ENCODE results near the gene KLHL9. TPM values are rescaled to one million over a fixed set of nuclear protein-coding genes. Genes with fewer than 3 reads are reported as not detected.

The KLHL9 gene
- total RNA-seq, 2 experiments from 2014 or later = 18.5 to 19.3 TPM

DNA sequence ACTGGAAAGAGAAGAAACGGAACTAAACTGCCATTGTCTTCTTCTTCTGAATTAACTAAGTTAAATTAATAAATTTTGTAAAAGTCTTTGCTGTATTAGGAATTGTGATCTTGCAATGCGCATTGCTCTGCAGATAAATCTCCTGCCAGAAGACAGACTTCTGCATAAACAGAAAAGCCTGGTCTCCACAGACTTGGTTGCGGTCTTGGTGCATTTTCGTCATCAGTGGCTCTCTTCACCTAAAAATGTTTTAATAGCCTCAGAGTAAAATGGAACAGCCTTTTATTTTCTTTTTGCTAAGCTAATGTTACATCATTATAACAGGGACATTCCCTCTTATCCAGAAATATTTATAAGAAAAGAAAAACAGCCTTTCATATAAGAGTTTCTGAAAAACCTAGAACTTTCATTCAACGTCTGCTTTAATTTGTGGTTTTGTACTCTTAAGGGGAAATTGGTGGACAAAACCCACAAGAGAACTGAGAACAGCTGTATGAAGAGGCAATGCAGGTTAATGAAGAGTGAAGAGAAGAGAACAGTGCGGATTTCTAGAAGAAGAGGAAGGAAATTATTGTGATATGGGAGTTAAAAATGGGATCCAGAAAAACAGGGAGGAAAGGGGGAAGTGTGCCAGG is 40.2 kb downstream of the KLHL9 start:
- Histone ChIP-seq H2AFZ (ENCODE audit: low read length) (no peak overlapping the region), H3K9me3 (ENCODE audit: low read length) (no peaks in the 10 kb centered on the region), H3K36me3 (ENCODE audit: insufficient read depth, low read length) (no peaks in the 10 kb centered on the region), H3K4me3 (ENCODE audit: low read depth, low read length, poor library complexity, severe bottlenecking) (no peak overlapping the region), H3K79me2 (ENCODE audit: insufficient read depth, low read depth, low read length) (no peaks in the 10 kb centered on the region), H4K20me1 (ENCODE audit: insufficient read depth, low read length) (no peaks in the 10 kb centered on the region), H3K4me2 (ENCODE audit: low read length) (no peak overlapping the region), H3K4me1 (ENCODE audit: insufficient read depth, low read length, poor library complexity, severe bottlenecking) (no peaks in the 10 kb centered on the region), H3K9me2 (ENCODE audit: insufficient read depth, low read length) (no peaks in the 10 kb centered on the region), H3K27ac (ENCODE audit: low read depth, low read length, poor library complexity, severe bottlenecking) (no peak overlapping the region)
- ChIA-PET POLR2A (no interaction called here), CTCF (ENCODE audit: unreplicated experiment) (no interaction called here)
- no TSS peak for BruUV-seq (replicated peaks)
- TF ChIP-seq, protein P1, sequence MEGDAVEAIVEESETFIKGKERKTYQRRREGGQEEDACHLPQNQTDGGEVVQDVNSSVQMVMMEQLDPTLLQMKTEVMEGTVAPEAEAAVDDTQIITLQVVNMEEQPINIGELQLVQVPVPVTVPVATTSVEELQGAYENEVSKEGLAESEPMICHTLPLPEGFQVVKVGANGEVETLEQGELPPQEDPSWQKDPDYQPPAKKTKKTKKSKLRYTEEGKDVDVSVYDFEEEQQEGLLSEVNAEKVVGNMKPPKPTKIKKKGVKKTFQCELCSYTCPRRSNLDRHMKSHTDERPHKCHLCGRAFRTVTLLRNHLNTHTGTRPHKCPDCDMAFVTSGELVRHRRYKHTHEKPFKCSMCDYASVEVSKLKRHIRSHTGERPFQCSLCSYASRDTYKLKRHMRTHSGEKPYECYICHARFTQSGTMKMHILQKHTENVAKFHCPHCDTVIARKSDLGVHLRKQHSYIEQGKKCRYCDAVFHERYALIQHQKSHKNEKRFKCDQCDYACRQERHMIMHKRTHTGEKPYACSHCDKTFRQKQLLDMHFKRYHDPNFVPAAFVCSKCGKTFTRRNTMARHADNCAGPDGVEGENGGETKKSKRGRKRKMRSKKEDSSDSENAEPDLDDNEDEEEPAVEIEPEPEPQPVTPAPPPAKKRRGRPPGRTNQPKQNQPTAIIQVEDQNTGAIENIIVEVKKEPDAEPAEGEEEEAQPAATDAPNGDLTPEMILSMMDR (conservative IDR thresholded peaks at IDR 0.05; ENCODE audit: low read length) = no peak
- TF ChIP-seq EZH2phosphoT487 (IDR thresholded peaks at IDR 0.05; ENCODE audit: borderline replicate concordance, low read depth, low read length) = no peak
- intact Hi-C loops (cut with micrococcal nuclease; ENCODE audit: unreplicated experiment) = no loop called here
- no peak for DNase-seq (ENCODE audit: low spot score)

DNA sequence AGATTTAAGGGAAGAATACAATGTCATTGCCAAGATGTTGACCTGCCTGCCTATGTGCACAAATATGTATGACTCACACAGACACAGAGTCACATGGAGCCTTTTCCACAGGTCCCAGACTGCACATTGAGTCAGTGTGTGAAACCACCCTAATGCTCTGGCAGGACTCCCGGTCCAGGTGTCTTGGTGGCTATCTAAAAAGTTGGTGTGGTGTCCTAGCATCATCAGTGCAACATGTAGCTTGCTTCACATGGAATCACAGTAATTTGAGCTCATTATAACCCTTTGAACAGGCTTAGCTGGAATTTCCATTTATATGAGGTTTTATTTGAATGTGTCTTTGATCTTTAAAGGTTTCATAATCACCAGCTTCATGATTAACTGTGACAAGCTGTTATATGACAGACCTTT is 40.8 kb downstream of the KLHL9 start:
- Histone ChIP-seq H3K9me2 (ENCODE audit: insufficient read depth, low read length) (no peaks in the 10 kb centered on the region), H3K9me3 (ENCODE audit: low read length) (no peaks in the 10 kb centered on the region), H3K79me2 (ENCODE audit: insufficient read depth, low read depth, low read length) (no peaks in the 10 kb centered on the region), H3K36me3 (ENCODE audit: insufficient read depth, low read length) (no peaks in the 10 kb centered on the region), H4K20me1 (ENCODE audit: insufficient read depth, low read length) (no peaks in the 10 kb centered on the region), H2AFZ (ENCODE audit: low read length) (no peak overlapping the region), H3K4me2 (ENCODE audit: low read length) (no peak overlapping the region), H3K27ac (ENCODE audit: low read depth, low read length, poor library complexity, severe bottlenecking) (no peak overlapping the region), H3K4me3 (ENCODE audit: low read depth, low read length, poor library complexity, severe bottlenecking) (no peak overlapping the region), H3K4me1 (ENCODE audit: insufficient read depth, low read length, poor library complexity, severe bottlenecking) (no peaks in the 10 kb centered on the region)
- intact Hi-C loops (cut with micrococcal nuclease; ENCODE audit: unreplicated experiment) = no loop called here
- TF ChIP-seq, protein P1 (conservative IDR thresholded peaks at IDR 0.05; ENCODE audit: low read length) = no peak
- TF ChIP-seq EZH2phosphoT487 (IDR thresholded peaks at IDR 0.05; ENCODE audit: borderline replicate concordance, low read depth, low read length) = no peak
- BruUV-seq (replicated peaks) = no TSS peak
- POLR2A ChIA-PET = interaction anchor here (1.0 kb wide), 1 partner anchor 24 kb away, joined by 3 read pairs; no protein-coding TSS in a partner anchor
- DNase-seq (ENCODE audit: low spot score) = no peak
- CTCF ChIA-PET (ENCODE audit: unreplicated experiment) = no interaction called here

DNA sequence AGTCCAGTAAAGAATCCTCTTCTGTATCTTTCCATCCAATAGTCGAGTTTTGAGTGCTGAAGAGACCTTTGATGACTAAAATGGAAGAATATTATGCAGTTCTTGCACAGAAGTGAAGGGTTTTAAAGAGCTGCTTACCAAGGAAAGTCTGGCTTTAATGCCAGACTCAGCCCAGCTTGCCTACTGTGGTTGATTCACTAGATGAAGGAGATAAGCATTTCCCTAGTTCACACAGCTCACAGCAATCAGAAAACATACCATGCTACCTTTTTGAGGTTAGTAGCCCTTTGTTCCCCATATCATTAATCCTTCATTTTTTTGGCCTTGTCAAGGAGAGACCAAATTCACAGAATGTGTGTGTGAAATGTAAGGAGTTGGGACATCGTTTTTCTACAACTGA is 45.4 kb downstream of the KLHL9 start:
- BruUV-seq (replicated peaks) = no TSS peak
- H3K36me3 ChIP-seq (ENCODE audit: insufficient read depth, low read length) = no peaks in the 10 kb centered on the region
- intact Hi-C loops (cut with micrococcal nuclease; ENCODE audit: unreplicated experiment) = no loop called here
- no peak for DNase-seq (ENCODE audit: low spot score)
- H3K4me3 ChIP-seq (ENCODE audit: low read depth, low read length, poor library complexity, severe bottlenecking) = no peak overlapping the region
- H3K4me2 ChIP-seq (ENCODE audit: low read length) = no peak overlapping the region
- H3K9me3 ChIP-seq (ENCODE audit: low read length) = no peaks in the 10 kb centered on the region
- POLR2A ChIA-PET = interaction anchor here (0.5 to 0.7 kb wide), 2 partner anchors 13 to 158 kb away, joined by 4 read pairs; no protein-coding TSS in a partner anchor
- no peaks in the 10 kb centered on the region for H4K20me1 ChIP-seq (ENCODE audit: insufficient read depth, low read length)
- TF ChIP-seq, protein P1 (conservative IDR thresholded peaks at IDR 0.05; ENCODE audit: low read length) = no peak
- no peak for TF ChIP-seq EZH2phosphoT487 (IDR thresholded peaks at IDR 0.05; ENCODE audit: borderline replicate concordance, low read depth, low read length)
- H3K79me2 ChIP-seq (ENCODE audit: insufficient read depth, low read depth, low read length) = no peaks in the 10 kb centered on the region
- CTCF ChIA-PET (ENCODE audit: unreplicated experiment) = no interaction called here
- H3K9me2 ChIP-seq (ENCODE audit: insufficient read depth, low read length) = no peaks in the 10 kb centered on the region
- H3K4me1 ChIP-seq (ENCODE audit: insufficient read depth, low read length, poor library complexity, severe bottlenecking) = no peaks in the 10 kb centered on the region
- no peak overlapping the region for H3K27ac ChIP-seq (ENCODE audit: low read depth, low read length, poor library complexity, severe bottlenecking)
- H2AFZ ChIP-seq (ENCODE audit: low read length) = no peak overlapping the region

All from OCI-LY7 (cell line).